GM21576 (cell line): ENCODE data around the gene ADAM8.
A peak's percentile ranks its signal among the peaks of the same experiment; 100 is the strongest.

Experiments
- ATAC-seq: cut with Tn5 transposase; IDR thresholded peaks from one replicate; pipeline ENCODE4 v1.9.1; 2021; ENCODE audit warnings: mild to moderate bottlenecking, moderate library complexity; ENCODE audit not compliant: unreplicated experiment

Gene ADAM8

GRCh38 chr10:133282846-133283390, 6.2 kb upstream of the ADAM8 start:
- ATAC-seq, result no peak

GRCh38 chr10:133281628-133282372, 5.1 kb upstream of the ADAM8 start:
- no peak for ATAC-seq

- no peak for ATAC-seq
These were observed 4.4 kb upstream of the ADAM8 start for GRCh38 chr10:133281084-133281483.

- no peak for ATAC-seq
These were observed 3.9 kb upstream of the ADAM8 start for GRCh38 chr10:133280391-133281059.

GRCh38 chr10:133279326-133280226, 2.9 kb upstream of the ADAM8 start:
- no peak for ATAC-seq

- peak; percentile 36 for ATAC-seq
These were observed 2.1 kb upstream of the ADAM8 start for GRCh38 chr10:133278577-133279265.

- ATAC-seq, result no peak
These were observed 1.4 kb upstream of the ADAM8 start for GRCh38 chr10:133277993-133278576.

- no peak for ATAC-seq
These were observed 767 bp upstream of the ADAM8 start for GRCh38 chr10:133277277-133277992.

GRCh38 chr10:133276100-133276434, 601 bp downstream of the ADAM8 start:
- no peak for ATAC-seq

- ATAC-seq, result peak; percentile 36
These were observed 980 bp downstream of the ADAM8 start for GRCh38 chr10:133275684-133276092.

- ATAC-seq, result peak; percentile 53
These were observed 1.7 kb downstream of the ADAM8 start for GRCh38 chr10:133274751-133275683.

GRCh38 chr10:133273534-133274143, 3.0 kb downstream of the ADAM8 start:
- ATAC-seq, result no peak

- ATAC-seq, result no peak
These were observed 3.7 kb downstream of the ADAM8 start for GRCh38 chr10:133272964-133273420.

GRCh38 chr10:133272301-133272963, 4.2 kb downstream of the ADAM8 start:
- ATAC-seq, result no peak

- no peak for ATAC-seq
These were observed 5.0 kb downstream of the ADAM8 start for GRCh38 chr10:133271521-133272300.

GRCh38 chr10:133270773-133271297, 5.8 kb downstream of the ADAM8 start:
- no peak for ATAC-seq
